ENCODE results near the gene SMIM24. TPM values are rescaled to one million over a fixed set of nuclear protein-coding genes. Genes with fewer than 3 reads are reported as not detected.
"Not testable (repeated sequence)": the region's sequence is repeated elsewhere in the genome, so short reads cannot be mapped to it uniquely, and the experiment has no call there.

The SMIM24 gene
- total RNA-seq, 1 donor from 2014 or later = not detected

GRCh38 chr19:3455960-3456601, 24.2 kb downstream of the SMIM24 start:
- peaks cover 42% of the 10 kb centered on the region for H3K4me1 Mint-ChIP-seq (ENCODE audit: unreplicated experiment)
- H3K36me3 Mint-ChIP-seq (ENCODE audit: unreplicated experiment) = peaks cover 11% of the 10 kb centered on the region
- TF ChIP-seq CTCF (IDR thresholded peaks at IDR 0.05) = no peak
- no peak overlapping the region for H3K4me3 Mint-ChIP-seq (ENCODE audit: unreplicated experiment)
- H3K27me3 Mint-ChIP-seq (ENCODE audit: unreplicated experiment) = no peaks in the 10 kb centered on the region
- H3K9me3 Mint-ChIP-seq (ENCODE audit: unreplicated experiment) = no peaks in the 10 kb centered on the region
- peak overlapping the region; percentile 61 for H3K27ac Mint-ChIP-seq (ENCODE audit: unreplicated experiment)
- DNase-seq (ENCODE audit: extremely low spot score, unreplicated experiment) = no peak

- Mint-ChIP-seq H3K4me3 (ENCODE audit: unreplicated experiment) (no peak overlapping the region), H3K4me1 (ENCODE audit: unreplicated experiment) (peaks cover 47% of the 10 kb centered on the region), H3K9me3 (ENCODE audit: unreplicated experiment) (no peaks in the 10 kb centered on the region), H3K27ac (ENCODE audit: unreplicated experiment) (peak overlapping the region; percentile 61), H3K36me3 (ENCODE audit: unreplicated experiment) (peaks cover 16% of the 10 kb centered on the region), H3K27me3 (ENCODE audit: unreplicated experiment) (no peaks in the 10 kb centered on the region)
- no peak for DNase-seq (ENCODE audit: extremely low spot score, unreplicated experiment)
- no peak for TF ChIP-seq CTCF (IDR thresholded peaks at IDR 0.05)
Measured at GRCh38 chr19:3455393-3455955, 24.9 kb downstream of the SMIM24 start.

- no peak for TF ChIP-seq CTCF (IDR thresholded peaks at IDR 0.05)
- H3K4me1 Mint-ChIP-seq (ENCODE audit: unreplicated experiment) = peaks cover 41% of the 10 kb centered on the region
- H3K36me3 Mint-ChIP-seq (ENCODE audit: unreplicated experiment) = peaks cover 14% of the 10 kb centered on the region
- DNase-seq (ENCODE audit: extremely low spot score, unreplicated experiment) = no peak
- H3K4me3 Mint-ChIP-seq (ENCODE audit: unreplicated experiment) = no peak overlapping the region
- H3K9me3 Mint-ChIP-seq (ENCODE audit: unreplicated experiment) = no peaks in the 10 kb centered on the region
- no peaks in the 10 kb centered on the region for H3K27me3 Mint-ChIP-seq (ENCODE audit: unreplicated experiment)
- H3K27ac Mint-ChIP-seq (ENCODE audit: unreplicated experiment) = no peak overlapping the region
Measured at GRCh38 chr19:3454656-3455392, 25.5 kb downstream of the SMIM24 start.

- DNase-seq (ENCODE audit: extremely low spot score, unreplicated experiment) = no peak
- no peak for TF ChIP-seq CTCF (IDR thresholded peaks at IDR 0.05)
- H3K36me3 Mint-ChIP-seq (ENCODE audit: unreplicated experiment) = peaks cover 14% of the 10 kb centered on the region
- peaks cover 31% of the 10 kb centered on the region for H3K4me1 Mint-ChIP-seq (ENCODE audit: unreplicated experiment)
- no peaks in the 10 kb centered on the region for H3K9me3 Mint-ChIP-seq (ENCODE audit: unreplicated experiment)
- no peak overlapping the region for H3K4me3 Mint-ChIP-seq (ENCODE audit: unreplicated experiment)
- H3K27me3 Mint-ChIP-seq (ENCODE audit: unreplicated experiment) = no peaks in the 10 kb centered on the region
- H3K27ac Mint-ChIP-seq (ENCODE audit: unreplicated experiment) = no peak overlapping the region
Measured at GRCh38 chr19:3453840-3454239, 26.5 kb downstream of the SMIM24 start.

- not testable (repeated sequence) for H3K27ac Mint-ChIP-seq (ENCODE audit: unreplicated experiment)
Measured at GRCh38 chr19:3452942-3453214, 27.4 kb downstream of the SMIM24 start.

More at GRCh38 chr19:3452942-3453214, 27.4 kb downstream of the SMIM24 start:
- not testable (repeated sequence) for DNase-seq (ENCODE audit: extremely low spot score, unreplicated experiment); H3K9me3 Mint-ChIP-seq (ENCODE audit: unreplicated experiment); H3K4me3 Mint-ChIP-seq (ENCODE audit: unreplicated experiment); H3K27me3 Mint-ChIP-seq (ENCODE audit: unreplicated experiment)
- Mint-ChIP-seq H3K4me1 (ENCODE audit: unreplicated experiment) (peaks cover 22% of the 10 kb centered on the region), H3K36me3 (ENCODE audit: unreplicated experiment) (peaks cover 14% of the 10 kb centered on the region)

Measured in osteocyte (in vitro differentiated cells).